IMR-90 (cell line): ENCODE measurements around the gene PPP1R13L. TPM values are rescaled to one million over a fixed set of nuclear protein-coding genes. Genes with fewer than 3 reads are reported as not detected.

Source experiments
- ATAC-seq: fragments of 200-7000 bp; cut with Tn5 transposase; 2 replicates; pipeline ENCODE4 v1.9.1; 2020; ENCODE audit warnings: low read depth, mild to moderate bottlenecking, moderate library complexity
- BruUV-seq: library from RNA; stranded (reverse); fragments of 400-500 nt; replicated peaks from 2 replicates; lab custom pipeline; 2021; lab: Mats Ljungman, UMichigan
- CTCF ChIA-PET: fragments of 300-600 bp; formaldehyde crosslinking; extraction: SDS; loops from one replicate; lab custom pipeline; 2021; ENCODE audit warnings: antibody characterized with exemption; lab: Yijun Ruan, JAX
- POLR2A ChIA-PET: fragments of 300-600 bp; sonication (Branson Sonifier 250); formaldehyde crosslinking; loops from one replicate; lab custom pipeline; 2022; ENCODE audit warnings: antibody characterized with exemption; ENCODE audit not compliant: unreplicated experiment; lab: Charles Lee
- DNase-seq: peaks from one replicate; pipeline ENCODE4 v3.0.0; 2013
- H2AFZ ChIP-seq: replicated peaks from 2 replicates; pipeline ENCODE3; 2013; ENCODE audit warnings: low read length, mild to moderate bottlenecking; ENCODE audit not compliant: poor library complexity
- H2AK5ac ChIP-seq: 2 replicates; pipeline ENCODE4 v1.6.1; 2013; ENCODE audit warnings: low read depth, low read length, inconsistent platforms
- H2AK9ac ChIP-seq: replicated peaks from 2 replicates; pipeline ENCODE3; 2013; ENCODE audit warnings: mild to moderate bottlenecking, low read depth, low read length, moderate library complexity; ENCODE audit not compliant: poor library complexity
- H2BK120ac ChIP-seq: 2 replicates; pipeline ENCODE4 v1.6.1; 2013; ENCODE audit warnings: low read depth, low read length, inconsistent platforms
- H2BK15ac ChIP-seq: 3 replicates; pipeline ENCODE4 v1.6.1; 2013; ENCODE audit warnings: low read depth, low read length, inconsistent platforms
- H2BK20ac ChIP-seq: 2 replicates; pipeline ENCODE4 v1.6.1; 2013; ENCODE audit warnings: low read depth, mild to moderate bottlenecking, inconsistent platforms, low read length, moderate library complexity
- H2BK5ac ChIP-seq: 2 replicates; pipeline ENCODE4 v1.6.1; 2013; ENCODE audit warnings: mild to moderate bottlenecking, low read depth, low read length, inconsistent platforms; ENCODE audit not compliant: poor library complexity, severe bottlenecking
- H3K14ac ChIP-seq: replicated peaks from 2 replicates; pipeline ENCODE4 v1.6.1; 2013; ENCODE audit warnings: low read depth, low read length, inconsistent platforms
- H3K18ac ChIP-seq: 2 replicates; pipeline ENCODE4 v1.6.1; 2013; ENCODE audit warnings: low read depth, low read length, control low read depth
- H3K23ac ChIP-seq: 2 replicates; pipeline ENCODE4 v1.6.1; 2013; ENCODE audit warnings: low read depth, low read length, inconsistent platforms
- H3K27ac ChIP-seq: 2 replicates; pipeline ENCODE4 v1.5.1; 2013; ENCODE audit warnings: mild to moderate bottlenecking, control low read depth, low read length; ENCODE audit not compliant: insufficient read depth
- H3K27me3 ChIP-seq: 2 replicates; pipeline ENCODE4 v1.6.1; 2013; ENCODE audit warnings: low read length; ENCODE audit not compliant: control insufficient read depth, insufficient read depth
- H3K36me3 ChIP-seq: 2 replicates; pipeline ENCODE4 v1.6.1; 2013; ENCODE audit warnings: low read length, mixed read lengths; ENCODE audit not compliant: control insufficient read depth, insufficient read depth
- H3K4ac ChIP-seq: 2 replicates; pipeline ENCODE4 v1.6.1; 2013; ENCODE audit warnings: low read depth, low read length, inconsistent platforms
- H3K4me1 ChIP-seq: 2 replicates; pipeline ENCODE4 v1.6.1; 2013; ENCODE audit warnings: low read length, mixed read lengths; ENCODE audit not compliant: control insufficient read depth, insufficient read depth
- H3K4me2 ChIP-seq: 2 replicates; pipeline ENCODE4 v1.6.1; 2013; ENCODE audit warnings: low read depth, mild to moderate bottlenecking, control low read depth, low read length, moderate library complexity
- H3K4me3 ChIP-seq: 2 replicates; pipeline ENCODE4 v1.5.1; 2013; ENCODE audit warnings: low read depth, mild to moderate bottlenecking, control low read depth, low read length, moderate library complexity; ENCODE audit not compliant: insufficient read depth
- H3K56ac ChIP-seq: 2 replicates; pipeline ENCODE4 v1.6.1; 2013; ENCODE audit warnings: low read length, inconsistent platforms; ENCODE audit not compliant: insufficient read depth; ENCODE audit errors: extremely low read depth
- H3K79me1 ChIP-seq, 2 experiments: 2 replicates each; pipeline ENCODE4 v1.6.1; 2013; ENCODE audit warnings: low read length in 2 of 2, inconsistent platforms in 1 of 2, low read depth in 1 of 2
- H3K9ac ChIP-seq: 2 replicates; pipeline ENCODE4 v1.6.1; 2013; ENCODE audit warnings: low read depth, low read length, control low read depth
- H3K9me1 ChIP-seq: 2 replicates; pipeline ENCODE4 v1.6.1; 2013; ENCODE audit warnings: low read length, inconsistent platforms; ENCODE audit not compliant: insufficient read depth
- H3K9me3 ChIP-seq: 2 replicates; pipeline ENCODE4 v1.6.1; 2013; ENCODE audit warnings: low read length; ENCODE audit not compliant: control insufficient read depth, insufficient read depth
- H4K20me1 ChIP-seq: 2 replicates; pipeline ENCODE4 v1.6.1; 2013; ENCODE audit warnings: low read length, inconsistent platforms; ENCODE audit not compliant: insufficient read depth
- H4K5ac ChIP-seq: 2 replicates; pipeline ENCODE4 v1.6.1; 2013; ENCODE audit warnings: mild to moderate bottlenecking, low read depth, low read length, control low read depth
- H4K8ac ChIP-seq, 2 experiments: 2 replicates each; pipeline ENCODE4 v1.6.1; 2013; ENCODE audit warnings: low read depth in 2 of 2, low read length in 2 of 2, control low read depth in 1 of 2, inconsistent platforms in 1 of 2
- H4K91ac ChIP-seq: 2 replicates; pipeline ENCODE4 v1.6.1; 2013; ENCODE audit warnings: low read depth, low read length, inconsistent platforms; ENCODE audit not compliant: insufficient read depth
- RAD21 ChIP-seq: IDR thresholded peaks from 2 replicates; pipeline ENCODE4 v1.6.1; 2012; ENCODE audit warnings: low read length, improper control_type of control experiment
- WGBS, 2 experiments: methylation state at CpG; one replicate each; pipeline versions ENCODE4 v1.1.5 to v1.1.7; 2013; ENCODE audit warnings: missing lambda C conversion rate in 2 of 2; ENCODE audit not compliant: insufficient read length in 1 of 2; ENCODE audit errors: extremely low coverage in 2 of 2; 5-methylcytosine and 5-hydroxymethylcytosine counted together
- dilution Hi-C: fragments of 300-500 bp; cut with HindIII; formaldehyde crosslinking; loops from one replicate; pipeline ENCODE4 v1.14.3; 2018; ENCODE audit warnings: low sequenced_read_pairs; ENCODE audit not compliant: unreplicated experiment
- in situ Hi-C: fragments of 300-500 bp; cut with MboI; formaldehyde crosslinking; loops from 3 replicates; pipeline ENCODE4 v1.14.3; 2019; ENCODE audit warnings: low sequenced_read_pairs, inconsistent platforms, mixed read lengths
- intact Hi-C: fragments of 100-400 bp; cut with micrococcal nuclease; formaldehyde crosslinking; loops from 2 replicates; pipeline ENCODE4 v1.10.0; 2022
- polyA plus RNA-seq, 3 experiments: library from polyadenylated mRNA; depleted of rRNA; stranded (reverse); fragments of >200 nt; gene quantifications; 2 replicates each; pipeline ENCODE4 v1.2.3, GENCODE V29; 2012; ENCODE audit warnings: low replicate concordance in 1 of 3
- total RNA-seq: library from RNA; depleted of rRNA; stranded (reverse); fragments of >200 nt; gene quantifications from 2 replicates; pipeline ENCODE4 v1.2.3, GENCODE V29; 2012

PPP1R13L gene
- total and polyA plus RNA-seq, 2 of the 4 experiments (the other 2 are of a cell fraction): 3.0 to 13.3 TPM

- ATAC-seq (no peak), DNase-seq (no peak)
- H4K20me1 ChIP-seq: no peaks in the 10 kb centered on the region
- H2BK120ac ChIP-seq: no peak overlapping the region
- no peak overlapping the region for H3K56ac ChIP-seq
- H3K23ac ChIP-seq: no peak overlapping the region
- H3K4me2 ChIP-seq: no peak overlapping the region
- 86% methylated on average over 8 of the region's 10 CpGs; no CpG with 5 or more reads in 1 of the 2 experiments for WGBS, 2 experiments
- H3K4ac ChIP-seq: no peak overlapping the region
- no TSS peak for BruUV-seq
- no peak overlapping the region; the same call in 1 of the 2 replicates for H2AK5ac ChIP-seq
- H3K18ac ChIP-seq: no peak overlapping the region
- no peaks in the 10 kb centered on the region; the same call in 1 of the 2 replicates for H3K9me1 ChIP-seq
- in situ Hi-C loops (no loop called here), dilution Hi-C loops (no loop called here), intact Hi-C loops (no loop called here)
- H3K14ac ChIP-seq: no peak overlapping the region
- peaks cover 43% of the 10 kb centered on the region for H3K36me3 ChIP-seq
- POLR2A ChIA-PET: no interaction called here
- H3K4me3 ChIP-seq: no peak overlapping the region
- peaks cover 5% of the 10 kb centered on the region for H3K4me1 ChIP-seq
- H3K27me3 ChIP-seq: no peaks in the 10 kb centered on the region
- peak overlapping the region; percentile 11 for H2AK9ac ChIP-seq
- no peak overlapping the region for H2BK5ac ChIP-seq
- CTCF ChIA-PET: no interaction called here
- H2BK15ac ChIP-seq: no peak overlapping the region
- no peaks in the 10 kb centered on the region for H3K9me3 ChIP-seq
- TF ChIP-seq RAD21: no peak
- H2AFZ ChIP-seq: no peak overlapping the region
- H3K9ac ChIP-seq: no peak overlapping the region
- H2BK20ac ChIP-seq: no peak overlapping the region
- H3K27ac ChIP-seq: no peak overlapping the region
- H4K91ac ChIP-seq: no peak overlapping the region
- H4K8ac ChIP-seq: no peak overlapping the region
- peaks cover 14 to 51% of the 10 kb centered on the region in 2 experiments for H3K79me1 ChIP-seq
- H4K5ac ChIP-seq: no peak overlapping the region
Observed at GRCh38 chr19:45420356-45420755, 15.5 kb upstream of the PPP1R13L start.
